Measurements from ENCODE around the gene SCN2A. TPM values are rescaled to one million over a fixed set of nuclear protein-coding genes. Genes with fewer than 3 reads are reported as not detected.
"Not testable (repeated sequence)": the region's sequence is repeated elsewhere in the genome, so short reads cannot be mapped to it uniquely, and the experiment has no call there.

Gene SCN2A
- total RNA-seq, 1 donor from 2014 or later: 0.06 TPM

GRCh38 chr2:165248238-165248637, 9.0 kb downstream of the SCN2A start:
- no peak for DNase-seq (ENCODE audit: extremely low read depth, low read depth, low spot score)

GRCh38 chr2:165251366-165251765, 12.2 kb downstream of the SCN2A start:
- DNase-seq (ENCODE audit: extremely low read depth, low read depth, low spot score): no peak

GRCh38 chr2:165253178-165253577, 14.0 kb downstream of the SCN2A start:
- DNase-seq (ENCODE audit: extremely low read depth, low read depth, low spot score): no peak

GRCh38 chr2:165256618-165257017, 17.4 kb downstream of the SCN2A start:
- DNase-seq (ENCODE audit: extremely low read depth, low read depth, low spot score): no peak

GRCh38 chr2:165260347-165260746, 21.1 kb downstream of the SCN2A start:
- not testable (repeated sequence) for DNase-seq (ENCODE audit: extremely low read depth, low read depth, low spot score)

- DNase-seq (ENCODE audit: extremely low read depth, low read depth, low spot score): no peak
Measured at GRCh38 chr2:165268754-165269153, 29.5 kb downstream of the SCN2A start.

GRCh38 chr2:165273176-165273575, 34.0 kb downstream of the SCN2A start:
- DNase-seq (ENCODE audit: extremely low read depth, low read depth, low spot score): no peak

GRCh38 chr2:165274698-165275097, 35.5 kb downstream of the SCN2A start:
- no peak for DNase-seq (ENCODE audit: extremely low read depth, low read depth, low spot score)

GRCh38 chr2:165275932-165276331, 36.7 kb downstream of the SCN2A start:
- DNase-seq (ENCODE audit: extremely low read depth, low read depth, low spot score): no peak

- no peak for DNase-seq (ENCODE audit: extremely low read depth, low read depth, low spot score)
Measured at GRCh38 chr2:165277295-165277694, 38.1 kb downstream of the SCN2A start.

GRCh38 chr2:165277860-165278656, 38.8 kb downstream of the SCN2A start:
- DNase-seq (ENCODE audit: extremely low read depth, low read depth, low spot score): no peak

- no peak for DNase-seq (ENCODE audit: extremely low read depth, low read depth, low spot score)
Measured at GRCh38 chr2:165280356-165280755, 41.1 kb downstream of the SCN2A start.

- no peak for DNase-seq (ENCODE audit: extremely low read depth, low read depth, low spot score)
Measured at GRCh38 chr2:165281387-165281786, 42.2 kb downstream of the SCN2A start.

- no peak for DNase-seq (ENCODE audit: extremely low read depth, low read depth, low spot score)
Measured at GRCh38 chr2:165283342-165283741, 44.1 kb downstream of the SCN2A start.

GRCh38 chr2:165287094-165287778, 48.0 kb downstream of the SCN2A start:
- no peak for DNase-seq (ENCODE audit: extremely low read depth, low read depth, low spot score)

GRCh38 chr2:165289069-165289468, 49.9 kb downstream of the SCN2A start:
- DNase-seq (ENCODE audit: extremely low read depth, low read depth, low spot score): no peak

GRCh38 chr2:165293440-165294420, 54.5 kb downstream of the SCN2A start:
- peak; percentile 61 for DNase-seq (ENCODE audit: extremely low read depth, low read depth, low spot score)

GRCh38 chr2:165294912-165295311, 55.7 kb downstream of the SCN2A start:
- DNase-seq (ENCODE audit: extremely low read depth, low read depth, low spot score): no peak

GRCh38 chr2:165295643-165296042, 56.4 kb downstream of the SCN2A start:
- no peak for DNase-seq (ENCODE audit: extremely low read depth, low read depth, low spot score)

GRCh38 chr2:165305391-165306096, 66.3 kb downstream of the SCN2A start:
- no peak for DNase-seq (ENCODE audit: extremely low read depth, low read depth, low spot score)

Measured in glomerular endothelial cell (primary cell).